Liver (tissue), 9 donors: ENCODE results near the gene TTLL7. TPM values are rescaled to one million over a fixed set of nuclear protein-coding genes. Genes with fewer than 3 reads are reported as not detected.

Source experiments
- DNase-seq: peaks from one replicate; pipeline ENCODE4 v3.0.0-alpha.2; 2017; ENCODE audit warnings: low spot score
- H3K27ac ChIP-seq, 2 donors: one replicate each; pipeline ENCODE4 v1.7.0; 2013; ENCODE audit warnings: inconsistent platforms in 2 of 2, low read length in 2 of 2, control low read depth in 1 of 2, low read depth in 1 of 2, mild to moderate bottlenecking in 1 of 2
- H3K27me3 ChIP-seq, 4 donors: one replicate each; pipeline versions ENCODE4 v1.6.1 to v1.7.0; 2013; ENCODE audit warnings: low read length in 3 of 4, inconsistent platforms in 1 of 4, mild to moderate bottlenecking in 1 of 4, moderate library complexity in 1 of 4; ENCODE audit not compliant: control insufficient read depth in 4 of 4, insufficient read depth in 4 of 4
- H3K36me3 ChIP-seq, 4 donors: one replicate each; pipeline versions ENCODE4 v1.6.1 to v1.7.0; 2013; ENCODE audit warnings: low read length in 3 of 4, mild to moderate bottlenecking in 3 of 4, low read depth in 1 of 4, moderate library complexity in 1 of 4; ENCODE audit not compliant: control insufficient read depth in 4 of 4, insufficient read depth in 3 of 4
- H3K4me1 ChIP-seq, 4 donors: one replicate each; pipeline versions ENCODE4 v1.6.1 to v1.7.0; 2013; ENCODE audit warnings: low read length in 3 of 4, mild to moderate bottlenecking in 3 of 4, moderate library complexity in 1 of 4; ENCODE audit not compliant: control insufficient read depth in 4 of 4, insufficient read depth in 4 of 4
- H3K4me3 ChIP-seq, 3 donors: one replicate each; pipeline versions ENCODE4 v1.6.1 to v1.7.0; 2013; ENCODE audit warnings: low read length in 3 of 3, control low read depth in 1 of 3, low read depth in 1 of 3, mild to moderate bottlenecking in 1 of 3
- H3K9ac ChIP-seq, 2 donors: one replicate each; pipeline ENCODE4 v1.7.0; 2013; ENCODE audit warnings: low read length in 2 of 2, mild to moderate bottlenecking in 2 of 2, moderate library complexity in 2 of 2, control low read depth in 1 of 2, low read depth in 1 of 2
- H3K9me3 ChIP-seq, 4 donors: one replicate each; pipeline versions ENCODE4 v1.6.1 to v1.7.0; 2013; ENCODE audit warnings: low read length in 3 of 4; ENCODE audit not compliant: control insufficient read depth in 4 of 4
- ATF3 ChIP-seq: IDR thresholded peaks from 2 replicates; pipeline ENCODE4 v1.6.1; 2016; ENCODE audit warnings: antibody characterized with exemption
- CTCF ChIP-seq: fragments of 150-350 bp; IDR thresholded peaks from 2 replicates; pipeline ENCODE4 v1.5.1; 2017; ENCODE audit warnings: improper control_type of control experiment, low read depth, low read length; ENCODE audit not compliant: missing input control
- EGR1 ChIP-seq, 2 donors: IDR thresholded peaks; 2 replicates each; pipeline ENCODE4 v1.6.1; 2016 to 2018; ENCODE audit warnings: antibody characterized with exemption in 2 of 2, low read depth in 2 of 2
- FOXA1 ChIP-seq: IDR thresholded peaks from 2 replicates; pipeline ENCODE4 v1.6.1; 2016; ENCODE audit warnings: antibody characterized with exemption
- FOXA2 ChIP-seq: IDR thresholded peaks from 2 replicates; pipeline ENCODE4 v1.6.1; 2016; ENCODE audit warnings: antibody characterized with exemption
- GABPA ChIP-seq, 2 donors: IDR thresholded peaks in 1 of 2; conservative IDR thresholded peaks in 1 of 2; 2 replicates each; pipeline ENCODE4 v1.6.1; 2016; ENCODE audit warnings: antibody characterized with exemption in 2 of 2, mild to moderate bottlenecking in 1 of 2, moderate library complexity in 1 of 2
- HNF4A ChIP-seq, 2 donors: conservative IDR thresholded peaks; 2 replicates each; pipeline ENCODE4 v1.6.1; 2016; ENCODE audit warnings: antibody characterized with exemption in 2 of 2, mild to moderate bottlenecking in 2 of 2
- HNF4G ChIP-seq: IDR thresholded peaks from 2 replicates; pipeline ENCODE4 v1.6.1; 2016; ENCODE audit warnings: antibody characterized with exemption
- JUND ChIP-seq, 2 donors: IDR thresholded peaks; 2 replicates each; pipeline ENCODE4 v1.6.1; 2016; ENCODE audit warnings: antibody characterized with exemption in 2 of 2
- MAX ChIP-seq: IDR thresholded peaks from 2 replicates; pipeline ENCODE4 v1.6.1; 2016; ENCODE audit warnings: antibody characterized with exemption
- NR2F2 ChIP-seq: IDR thresholded peaks from 2 replicates; pipeline ENCODE4 v1.6.1; 2016; ENCODE audit warnings: antibody characterized with exemption
- RAD21 ChIP-seq, 2 donors: IDR thresholded peaks; 2 replicates each; pipeline ENCODE4 v1.6.1; 2016; ENCODE audit warnings: antibody characterized with exemption in 2 of 2, mild to moderate bottlenecking in 2 of 2
- REST ChIP-seq: IDR thresholded peaks from 2 replicates; pipeline ENCODE4 v1.6.1; 2016; ENCODE audit warnings: antibody characterized with exemption, mild to moderate bottlenecking
- RXRA ChIP-seq, 2 donors: IDR thresholded peaks; 2 replicates each; pipeline ENCODE4 v1.6.1; 2017 to 2018; ENCODE audit warnings: antibody characterized with exemption in 2 of 2, mild to moderate bottlenecking in 1 of 2
- SP1 ChIP-seq: IDR thresholded peaks from 2 replicates; pipeline ENCODE4 v1.6.1; 2018; ENCODE audit warnings: antibody characterized with exemption, mild to moderate bottlenecking
- TAF1 ChIP-seq: conservative IDR thresholded peaks from 2 replicates; pipeline ENCODE4 v1.6.1; 2016; ENCODE audit warnings: antibody characterized with exemption, mild to moderate bottlenecking
- YY1 ChIP-seq: IDR thresholded peaks from 2 replicates; pipeline ENCODE4 v1.6.1; 2016; ENCODE audit warnings: antibody characterized with exemption, mild to moderate bottlenecking
- ZBTB33 ChIP-seq: IDR thresholded peaks from 2 replicates; pipeline ENCODE4 v1.6.1; 2016; ENCODE audit warnings: antibody characterized with exemption
- WGBS: extraction: QIAGEN DNeasy Blood & Tissue Kit; methylation state at CpG from one replicate; pipeline ENCODE4 v1.1.7; 2013; 5-methylcytosine and 5-hydroxymethylcytosine counted together
- polyA plus RNA-seq, 2 donors: library from polyadenylated mRNA; stranded (reverse) in 1 of 2; unstranded in 1 of 2; fragments of 200-250 nt in 1 of 2; fragments of >200 nt in 1 of 2; fragmentation: Nextera tagmentation in 1 of 2; extraction: Ambion mirVana in 1 of 2; gene quantifications; one replicate each; pipeline versions ENCODE4 v1.2.1 to v1.2.3, GENCODE V29; 2013 to 2015
- total RNA-seq, 2 donors: library from RNA; depleted of rRNA; stranded (reverse); fragments of >200 nt; gene quantifications; one replicate each; pipeline ENCODE4 v1.2.3, GENCODE V29; 2014
- donor health status: healthy.
- donor health status: healthy.
- donor health status: healthy.
- donor health status: healthy.
- donor health status: healthy.

TTLL7 gene
- total and polyA plus RNA-seq, 4 donors: 1.1 to 6.0 (median 1.9) TPM

GRCh38 chr1:83889707-83890106 lies 109.2 kb downstream of the TTLL7 start:
- Histone ChIP-seq H3K9ac (no peak overlapping the region), H3K27ac (no peak overlapping the region), H3K9me3 (no peaks in the 10 kb centered on the region), H3K36me3 (no peaks in the 10 kb centered on the region), H3K4me1 (no peaks in the 10 kb centered on the region), H3K27me3 (no peaks in the 10 kb centered on the region), H3K4me3 (no peak overlapping the region)
- no peak for TF ChIP-seq ATF3
- 92% methylated on average over 2 of the region's 2 CpGs for WGBS
- no peak for DNase-seq

- Histone ChIP-seq H3K4me1 (peaks cover 0 to 3% (median 0%) of the 10 kb centered on the region in 4 donors), H3K27me3 (no peaks in the 10 kb centered on the region), H3K4me3 (no peak overlapping the region), H3K27ac (no peak overlapping the region), H3K9ac (no peak overlapping the region), H3K36me3 (no peaks in the 10 kb centered on the region), H3K9me3 (no peaks in the 10 kb centered on the region)
- DNase-seq: no peak
- TF ChIP-seq CTCF: no peak
- no peak for TF ChIP-seq HNF4A (conservative IDR thresholded peaks at IDR 0.05)
- no peak for TF ChIP-seq TAF1
- no peak for TF ChIP-seq RXRA (IDR thresholded peaks at IDR 0.05)
- no peak for TF ChIP-seq YY1
- no peak for TF ChIP-seq ATF3
- TF ChIP-seq REST: no peak
- no peak for TF ChIP-seq NR2F2
- TF ChIP-seq JUND (IDR thresholded peaks at IDR 0.05): no peak
- TF ChIP-seq RAD21 (IDR thresholded peaks at IDR 0.05): no peak
- no peak for TF ChIP-seq SP1
- no peak for TF ChIP-seq FOXA2
- TF ChIP-seq FOXA1: no peak
- TF ChIP-seq MAX: no peak
- TF ChIP-seq GABPA (IDR thresholded peaks at IDR 0.05 in 1 of 2, conservative IDR thresholded peaks at IDR 0.05 in 1 of 2): no peak
- no peak for TF ChIP-seq ZBTB33
- no peak for TF ChIP-seq EGR1 (IDR thresholded peaks at IDR 0.05; ENCODE audit: low read depth in 2 of 2)
- no peak for TF ChIP-seq HNF4G
- 94% methylated on average over 3 of the region's 3 CpGs for WGBS
Measured at GRCh38 chr1:83887483-83887882, 111.4 kb downstream of the TTLL7 start.
